ENCODE results near the gene UPK3A.

UPK3A gene

GRCh38 chr22:45284705-45285262 is at the start of gene UPK3A:
TSS of gene UPK3A (plus strand) at chr22:45284949. CDS start at chr22:45285014, 65 bp downstream.
- no peak for DNase-seq (ENCODE audit: low read depth, low spot score)

- DNase-seq (ENCODE audit: low read depth, low spot score), result no peak
Measured at GRCh38 chr22:45235101-45235777, 49.5 kb upstream of the UPK3A start.

- DNase-seq (ENCODE audit: low read depth, low spot score), result no peak
Measured at GRCh38 chr22:45235851-45236342, 48.9 kb upstream of the UPK3A start.

GRCh38 chr22:45237065-45237990 is 47.4 kb upstream of the UPK3A start:
- DNase-seq (ENCODE audit: low read depth, low spot score), result no peak

GRCh38 chr22:45238076-45238956 is 46.4 kb upstream of the UPK3A start:
- DNase-seq (ENCODE audit: low read depth, low spot score), result no peak

- DNase-seq (ENCODE audit: low read depth, low spot score), result no peak
Measured at GRCh38 chr22:45238957-45239680, 45.6 kb upstream of the UPK3A start.

- DNase-seq (ENCODE audit: low read depth, low spot score), result no peak
Measured at GRCh38 chr22:45239681-45240051, 45.1 kb upstream of the UPK3A start.

GRCh38 chr22:45240104-45240809 is 44.5 kb upstream of the UPK3A start:
- DNase-seq (ENCODE audit: low read depth, low spot score), result no peak

GRCh38 chr22:45240810-45241631 is 43.7 kb upstream of the UPK3A start, which contains the start of gene KIAA0930:
TSS of gene KIAA0930 (minus strand) at chr22:45240894. CDS start at chr22:45240703, 191 bp downstream.
- DNase-seq (ENCODE audit: low read depth, low spot score), result no peak

- no peak for DNase-seq (ENCODE audit: low read depth, low spot score)
Measured at GRCh38 chr22:45242778-45243191, 42.0 kb upstream of the UPK3A start.

- no peak for DNase-seq (ENCODE audit: low read depth, low spot score)
Measured at GRCh38 chr22:45244916-45245315, 39.8 kb upstream of the UPK3A start.

- peak; percentile 39 for DNase-seq (ENCODE audit: low read depth, low spot score)
Measured at GRCh38 chr22:45246060-45246985, 38.4 kb upstream of the UPK3A start.

- no peak for DNase-seq (ENCODE audit: low read depth, low spot score)
Measured at GRCh38 chr22:45248832-45249561, 35.8 kb upstream of the UPK3A start.

GRCh38 chr22:45251825-45252224 is 32.9 kb upstream of the UPK3A start:
- DNase-seq (ENCODE audit: low read depth, low spot score), result no peak

- no peak for DNase-seq (ENCODE audit: low read depth, low spot score)
Measured at GRCh38 chr22:45253039-45253641, 31.6 kb upstream of the UPK3A start.

GRCh38 chr22:45254388-45254787 is 30.4 kb upstream of the UPK3A start:
- no peak for DNase-seq (ENCODE audit: low read depth, low spot score)

GRCh38 chr22:45254789-45255278 is 29.9 kb upstream of the UPK3A start:
- DNase-seq (ENCODE audit: low read depth, low spot score), result no peak

Measured in brain pericyte (primary cell).